OCI-LY3 (cell line): ENCODE data around the gene BLCAP.

ENCODE experiments used
- EZH2phosphoT487 ChIP-seq: fragments of 200-600 bp; shearing (Covaris generic); IDR thresholded peaks from 2 replicates; pipeline ENCODE4 v1.6.1; 2018; ENCODE audit warnings: antibody characterized with exemption, mixed run types, low read depth
- TF ChIP-seq, protein P1 (sequence below): fragments of 200-600, 300-600 bp; sonication (generic); IDR thresholded peaks from 2 replicates; pipeline ENCODE4 v1.5.1; 2014; ENCODE audit warnings: antibody characterized with exemption, low read length, low read depth

DNA sequence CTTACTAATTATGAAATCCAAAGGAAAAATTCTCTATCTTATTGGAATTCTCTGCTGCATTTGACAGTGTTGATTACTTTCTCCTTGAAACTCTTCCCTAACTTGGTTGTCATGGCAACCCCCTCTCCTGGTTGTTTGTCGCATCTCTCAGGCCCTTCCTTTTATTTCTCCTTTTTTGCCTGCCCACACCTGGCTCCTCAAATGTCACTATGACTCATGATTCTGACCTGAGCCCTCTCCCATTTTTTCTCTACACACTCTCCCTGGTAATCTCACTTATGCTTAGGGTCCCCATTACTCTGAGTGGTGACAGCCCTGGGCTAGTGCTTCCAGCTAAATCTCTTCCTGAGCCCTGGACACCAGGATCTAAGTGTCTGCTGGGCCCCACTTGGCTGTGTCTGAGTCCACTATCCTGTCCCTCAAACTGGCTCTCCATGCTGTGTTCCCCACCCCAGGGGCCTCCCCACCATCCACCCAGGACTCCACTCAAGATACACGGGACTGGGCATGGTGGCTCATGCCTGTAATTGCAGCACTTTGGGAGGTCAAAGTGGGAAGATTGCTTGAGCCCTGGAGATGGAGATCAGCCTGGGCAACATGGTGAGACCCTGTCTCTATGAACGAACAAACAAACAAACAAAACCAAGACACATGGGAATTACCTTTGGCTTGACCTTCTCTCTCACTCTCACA, 23.1 kb downstream of the BLCAP start:
- TF ChIP-seq, protein P1, sequence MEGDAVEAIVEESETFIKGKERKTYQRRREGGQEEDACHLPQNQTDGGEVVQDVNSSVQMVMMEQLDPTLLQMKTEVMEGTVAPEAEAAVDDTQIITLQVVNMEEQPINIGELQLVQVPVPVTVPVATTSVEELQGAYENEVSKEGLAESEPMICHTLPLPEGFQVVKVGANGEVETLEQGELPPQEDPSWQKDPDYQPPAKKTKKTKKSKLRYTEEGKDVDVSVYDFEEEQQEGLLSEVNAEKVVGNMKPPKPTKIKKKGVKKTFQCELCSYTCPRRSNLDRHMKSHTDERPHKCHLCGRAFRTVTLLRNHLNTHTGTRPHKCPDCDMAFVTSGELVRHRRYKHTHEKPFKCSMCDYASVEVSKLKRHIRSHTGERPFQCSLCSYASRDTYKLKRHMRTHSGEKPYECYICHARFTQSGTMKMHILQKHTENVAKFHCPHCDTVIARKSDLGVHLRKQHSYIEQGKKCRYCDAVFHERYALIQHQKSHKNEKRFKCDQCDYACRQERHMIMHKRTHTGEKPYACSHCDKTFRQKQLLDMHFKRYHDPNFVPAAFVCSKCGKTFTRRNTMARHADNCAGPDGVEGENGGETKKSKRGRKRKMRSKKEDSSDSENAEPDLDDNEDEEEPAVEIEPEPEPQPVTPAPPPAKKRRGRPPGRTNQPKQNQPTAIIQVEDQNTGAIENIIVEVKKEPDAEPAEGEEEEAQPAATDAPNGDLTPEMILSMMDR: no peak
- no peak for TF ChIP-seq EZH2phosphoT487
